ENCODE data around the gene POPDC2. TPM values are rescaled to one million over a fixed set of nuclear protein-coding genes. Genes with fewer than 3 reads are reported as not detected.
A peak's percentile ranks its signal among the peaks of the same experiment; 100 is the strongest.

POPDC2 gene
- total and polyA plus RNA-seq, 10 donors, result 3.1 to 9.8 (median 6.9) TPM

- TF ChIP-seq POLR2AphosphoS5 (IDR thresholded peaks at IDR 0.05) (no peak), POLR2A (IDR thresholded peaks at IDR 0.05) (no peak), CTCF (IDR thresholded peaks at IDR 0.05 in 8 of 11, conservative IDR thresholded peaks at IDR 0.05 in 3 of 11) (no peak)
- Histone ChIP-seq H3K4me1 (peaks cover 19 to 53% (median 40%) of the 10 kb centered on the region in 6 donors), H3K27me3 (replicated peaks in 1 of 7) (no peaks in the 10 kb centered on the region), H3K27ac (peak overlapping the region in 2 of 8 donors; percentile 69 to 72), H3K9me3 (no peaks in the 10 kb centered on the region), H3K4me3 (no peak overlapping the region), H3K36me3 (no peaks in the 10 kb centered on the region)
- DNase-seq, result no peak
- WGBS, 5 donors, result 89 to 100% (median 96%) methylated on average over 1 of the region's 1 CpG
- intact Hi-C loops (cut with DNase I; ENCODE audit: low total_unique reads), result no loop called here
Measured at GRCh38 chr3:119626196-119626595, 34.2 kb downstream of the POPDC2 start.

GRCh38 chr3:119625451-119626153 is 34.8 kb downstream of the POPDC2 start:
- no peak overlapping the region for H3K27ac ChIP-seq
- H3K27me3 ChIP-seq (replicated peaks in 1 of 7), result no peaks in the 10 kb centered on the region
- H3K4me1 ChIP-seq, result peaks cover 19 to 47% (median 37%) of the 10 kb centered on the region in 6 donors
- H3K36me3 ChIP-seq, result no peaks in the 10 kb centered on the region
- DNase-seq, result no peak
- intact Hi-C loops (cut with DNase I; ENCODE audit: low total_unique reads), result no loop called here
- 90 to 93% (median 93%) methylated on average over 8 of the region's 8 CpGs for WGBS, 5 donors
- TF ChIP-seq POLR2AphosphoS5 (IDR thresholded peaks at IDR 0.05) (no peak), POLR2A (IDR thresholded peaks at IDR 0.05) (no peak), CTCF (IDR thresholded peaks at IDR 0.05 in 8 of 11, conservative IDR thresholded peaks at IDR 0.05 in 3 of 11) (no peak)
- H3K4me3 ChIP-seq, result no peak overlapping the region
- H3K9me3 ChIP-seq, result no peaks in the 10 kb centered on the region

GRCh38 chr3:119624002-119624720 is 36.2 kb downstream of the POPDC2 start:
- no peak overlapping the region for H3K27ac ChIP-seq
- H3K4me3 ChIP-seq, result no peak overlapping the region
- intact Hi-C loops (cut with DNase I; ENCODE audit: low total_unique reads), result no loop called here
- no peaks in the 10 kb centered on the region for H3K36me3 ChIP-seq
- H3K4me1 ChIP-seq, result peaks cover 14 to 33% (median 28%) of the 10 kb centered on the region in 6 donors
- H3K27me3 ChIP-seq (replicated peaks in 1 of 7), result no peaks in the 10 kb centered on the region
- H3K9me3 ChIP-seq, result no peaks in the 10 kb centered on the region
- WGBS, 5 donors, result 81 to 96% (median 93%) methylated on average over 9 of the region's 9 CpGs
- DNase-seq, result no peak
- TF ChIP-seq CTCF (IDR thresholded peaks at IDR 0.05 in 8 of 11, conservative IDR thresholded peaks at IDR 0.05 in 3 of 11) (no peak), POLR2AphosphoS5 (IDR thresholded peaks at IDR 0.05) (no peak), POLR2A (IDR thresholded peaks at IDR 0.05) (no peak)

GRCh38 chr3:119620899-119621298 is 39.5 kb downstream of the POPDC2 start:
- DNase-seq, result no peak
- WGBS, 5 donors, result 93 to 100% (median 99%) methylated on average over 5 of the region's 5 CpGs
- Histone ChIP-seq H3K9me3 (no peaks in the 10 kb centered on the region), H3K27me3 (replicated peaks in 1 of 7) (no peaks in the 10 kb centered on the region), H3K27ac (no peak overlapping the region), H3K4me1 (peaks cover 0 to under 1% (median 0%) of the 10 kb centered on the region in 6 donors), H3K36me3 (no peaks in the 10 kb centered on the region), H3K4me3 (no peak overlapping the region)
- TF ChIP-seq CTCF (IDR thresholded peaks at IDR 0.05 in 8 of 11, conservative IDR thresholded peaks at IDR 0.05 in 3 of 11), result no peak
- TF ChIP-seq POLR2A (IDR thresholded peaks at IDR 0.05), result no peak
- no peak for TF ChIP-seq POLR2AphosphoS5 (IDR thresholded peaks at IDR 0.05)
- intact Hi-C loops (cut with DNase I; ENCODE audit: low total_unique reads), result no loop called here

Measured in spleen (tissue), 11 donors.